GM23338 (cell line): ENCODE measurements around the gene DOCK10. TPM values are rescaled to one million over a fixed set of nuclear protein-coding genes. Genes with fewer than 3 reads are reported as not detected.

Experiments
- ATAC-seq: fragments of 200-7000 bp; cut with Tn5 transposase; 3 replicates; pipeline ENCODE4 v1.9.1; 2020
- DNase-seq: peaks from one replicate; pipeline ENCODE4 v3.0.0-alpha.2; 2015; ENCODE audit warnings: low spot score
- H2AFZ ChIP-seq: fragments of 200-600 bp; sonication (generic); 2 replicates; pipeline ENCODE4 v1.8.0; 2016; ENCODE audit warnings: antibody characterized with exemption, mild to moderate bottlenecking, moderate library complexity
- H3F3A ChIP-seq: fragments of 200-600 bp; sonication (generic); replicated peaks from 2 replicates; pipeline ENCODE4 v1.8.0; 2017; ENCODE audit warnings: antibody characterized with exemption, mixed run types, low read depth
- H3K27ac ChIP-seq: fragments of 200-600 bp; sonication (generic); 2 replicates; pipeline ENCODE4 v1.6.1; 2016; ENCODE audit warnings: low read depth
- H3K27me3 ChIP-seq: fragments of 200-600 bp; sonication (generic); 2 replicates; pipeline ENCODE4 v1.8.0; 2016; ENCODE audit warnings: mild to moderate bottlenecking, mixed run types, moderate library complexity; ENCODE audit not compliant: insufficient read depth
- H3K36me3 ChIP-seq: fragments of 200-600 bp; sonication (generic); 2 replicates; pipeline ENCODE4 v1.8.0; 2016; ENCODE audit warnings: mild to moderate bottlenecking; ENCODE audit not compliant: insufficient read depth
- H3K4me1 ChIP-seq: fragments of 200-600 bp; sonication (generic); 2 replicates; pipeline ENCODE4 v1.8.0; 2016; ENCODE audit warnings: mild to moderate bottlenecking, moderate library complexity; ENCODE audit not compliant: insufficient read depth
- H3K4me2 ChIP-seq: fragments of 200-600 bp; sonication (generic); 2 replicates; pipeline ENCODE4 v1.7.1; 2017; ENCODE audit warnings: mixed run types
- H3K4me3 ChIP-seq: fragments of 200-600 bp; sonication (generic); 2 replicates; pipeline ENCODE4 v1.6.1; 2016; ENCODE audit warnings: mixed run types
- H3K79me2 ChIP-seq: fragments of 200-600 bp; sonication (generic); replicated peaks from 2 replicates; pipeline ENCODE4 v1.8.0; 2017; ENCODE audit warnings: mild to moderate bottlenecking; ENCODE audit not compliant: insufficient read depth
- H3K9me2 ChIP-seq: fragments of 200-600 bp; sonication (generic); 2 replicates; pipeline ENCODE4 v1.8.0; 2017; ENCODE audit not compliant: insufficient read depth
- H4K20me1 ChIP-seq: fragments of 200-600 bp; sonication (generic); replicated peaks from 2 replicates; pipeline ENCODE4 v1.8.0; 2017; ENCODE audit warnings: mild to moderate bottlenecking; ENCODE audit not compliant: insufficient read depth
- H3K27ac Mint-ChIP-seq: 2 replicates; pipeline ENCODE4 v1.8.0; 2020; ENCODE audit warnings: inconsistent platforms, mild to moderate bottlenecking, moderate library complexity, mixed read lengths
- H3K27me3 Mint-ChIP-seq: 3 replicates; pipeline ENCODE4 v1.8.0; 2022; ENCODE audit warnings: low read depth, mild to moderate bottlenecking, moderate library complexity, mixed read lengths, inconsistent platforms; ENCODE audit not compliant: insufficient read depth, poor library complexity
- H3K36me3 Mint-ChIP-seq: 3 replicates; pipeline ENCODE4 v1.8.0; 2021; ENCODE audit warnings: low read depth, mild to moderate bottlenecking, inconsistent platforms, moderate library complexity, mixed read lengths
- H3K4me1 Mint-ChIP-seq: 3 replicates; pipeline ENCODE4 v1.8.0; 2020; ENCODE audit warnings: mild to moderate bottlenecking, inconsistent platforms, mixed read lengths
- H3K4me3 Mint-ChIP-seq: 3 replicates; pipeline ENCODE4 v1.8.0; 2021; ENCODE audit warnings: moderate library complexity, mild to moderate bottlenecking, inconsistent platforms, mixed read lengths
- H3K9me3 Mint-ChIP-seq: 3 replicates; pipeline ENCODE4 v1.8.0; 2020; ENCODE audit warnings: moderate library complexity, mild to moderate bottlenecking, inconsistent platforms, mixed read lengths
- NANOG ChIP-seq: IDR thresholded peaks from 2 replicates; pipeline ENCODE4 v1.6.1; 2016; ENCODE audit warnings: antibody characterized with exemption, borderline replicate concordance
- ZNF114 ChIP-seq: fragments of 250-450 bp; sonication (Bioruptor Pico); IDR thresholded peaks from 2 replicates; pipeline ENCODE4 v1.5.0; 2020; ENCODE audit warnings: mild to moderate bottlenecking, moderate library complexity
- ZNF331 ChIP-seq: fragments of 250-450 bp; sonication (Bioruptor Pico); IDR thresholded peaks from 2 replicates; pipeline ENCODE4 v1.5.0; 2020; ENCODE audit warnings: low read depth, mild to moderate bottlenecking, moderate library complexity
- polyA plus RNA-seq: library from polyadenylated mRNA; unstranded; fragments of >200 nt; fragmentation: Nextera tagmentation; extraction: Ambion mirVana; gene quantifications from 2 replicates; pipeline ENCODE4 v1.2.1, GENCODE V29; 2016
- total RNA-seq: library from RNA; depleted of rRNA; stranded (reverse); fragments of >200 nt; shearing (Covaris generic); gene quantifications from 2 replicates; pipeline ENCODE4 v1.2.3, GENCODE V29; 2014
- TF ChIP-seq, protein P1 (sequence below): IDR thresholded peaks from one replicate; pipeline ENCODE4 v1.6.1; 2018; ENCODE audit warnings: antibody characterized with exemption; ENCODE audit not compliant: unreplicated experiment
- TF ChIP-seq, protein P2 (sequence below): fragments of 250-450 bp; sonication (Bioruptor Pico); IDR thresholded peaks from 2 replicates; pipeline ENCODE4 v1.5.0; 2020; ENCODE audit warnings: mild to moderate bottlenecking, moderate library complexity

DOCK10 gene
- total and polyA plus RNA-seq, 2 experiments from 2014 or later = 1.0 to 1.7 TPM

DNA sequence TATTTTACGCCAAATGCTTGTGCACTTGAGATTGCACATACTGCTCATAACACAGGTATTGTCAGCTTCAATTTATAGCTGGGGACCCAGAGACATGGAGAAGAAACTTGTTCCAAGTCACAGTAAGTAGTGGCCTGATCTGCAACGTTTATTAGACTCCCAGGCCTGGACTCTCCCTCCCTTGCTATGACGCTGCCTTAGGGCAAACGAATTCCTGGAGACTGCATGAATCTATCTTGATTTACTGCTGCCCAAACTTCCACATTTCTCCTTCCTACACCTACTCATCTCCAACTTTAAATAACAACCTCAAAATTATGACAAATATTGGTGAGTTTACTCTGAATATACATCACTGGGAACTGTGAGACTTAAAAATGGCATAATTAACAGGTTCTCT lies 181.0 kb downstream of the DOCK10 start:
- H3K79me2 ChIP-seq = no peaks in the 10 kb centered on the region
- no peak overlapping the region for H3K27ac ChIP-seq
- DNase-seq = no peak
- no peaks in the 10 kb centered on the region for H3K9me2 ChIP-seq
- no peaks in the 10 kb centered on the region for H3K4me1 ChIP-seq
- no peaks in the 10 kb centered on the region for H3K36me3 Mint-ChIP-seq
- H3K27me3 Mint-ChIP-seq = no peaks in the 10 kb centered on the region
- H3K36me3 ChIP-seq = no peaks in the 10 kb centered on the region
- no peak overlapping the region for H3K4me3 ChIP-seq
- H3K4me3 Mint-ChIP-seq = no peak overlapping the region
- H3K4me1 Mint-ChIP-seq = no peaks in the 10 kb centered on the region
- no peak overlapping the region for H3K27ac Mint-ChIP-seq
- H3K4me2 ChIP-seq = no peak overlapping the region
- TF ChIP-seq ZNF114 (CRISPR knock-in tag) (no peak), NANOG (no peak), ZNF331 (no peak)
- TF ChIP-seq, protein P1, sequence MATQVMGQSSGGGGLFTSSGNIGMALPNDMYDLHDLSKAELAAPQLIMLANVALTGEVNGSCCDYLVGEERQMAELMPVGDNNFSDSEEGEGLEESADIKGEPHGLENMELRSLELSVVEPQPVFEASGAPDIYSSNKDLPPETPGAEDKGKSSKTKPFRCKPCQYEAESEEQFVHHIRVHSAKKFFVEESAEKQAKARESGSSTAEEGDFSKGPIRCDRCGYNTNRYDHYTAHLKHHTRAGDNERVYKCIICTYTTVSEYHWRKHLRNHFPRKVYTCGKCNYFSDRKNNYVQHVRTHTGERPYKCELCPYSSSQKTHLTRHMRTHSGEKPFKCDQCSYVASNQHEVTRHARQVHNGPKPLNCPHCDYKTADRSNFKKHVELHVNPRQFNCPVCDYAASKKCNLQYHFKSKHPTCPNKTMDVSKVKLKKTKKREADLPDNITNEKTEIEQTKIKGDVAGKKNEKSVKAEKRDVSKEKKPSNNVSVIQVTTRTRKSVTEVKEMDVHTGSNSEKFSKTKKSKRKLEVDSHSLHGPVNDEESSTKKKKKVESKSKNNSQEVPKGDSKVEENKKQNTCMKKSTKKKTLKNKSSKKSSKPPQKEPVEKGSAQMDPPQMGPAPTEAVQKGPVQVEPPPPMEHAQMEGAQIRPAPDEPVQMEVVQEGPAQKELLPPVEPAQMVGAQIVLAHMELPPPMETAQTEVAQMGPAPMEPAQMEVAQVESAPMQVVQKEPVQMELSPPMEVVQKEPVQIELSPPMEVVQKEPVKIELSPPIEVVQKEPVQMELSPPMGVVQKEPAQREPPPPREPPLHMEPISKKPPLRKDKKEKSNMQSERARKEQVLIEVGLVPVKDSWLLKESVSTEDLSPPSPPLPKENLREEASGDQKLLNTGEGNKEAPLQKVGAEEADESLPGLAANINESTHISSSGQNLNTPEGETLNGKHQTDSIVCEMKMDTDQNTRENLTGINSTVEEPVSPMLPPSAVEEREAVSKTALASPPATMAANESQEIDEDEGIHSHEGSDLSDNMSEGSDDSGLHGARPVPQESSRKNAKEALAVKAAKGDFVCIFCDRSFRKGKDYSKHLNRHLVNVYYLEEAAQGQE = no peak
- TF ChIP-seq, protein P2, sequence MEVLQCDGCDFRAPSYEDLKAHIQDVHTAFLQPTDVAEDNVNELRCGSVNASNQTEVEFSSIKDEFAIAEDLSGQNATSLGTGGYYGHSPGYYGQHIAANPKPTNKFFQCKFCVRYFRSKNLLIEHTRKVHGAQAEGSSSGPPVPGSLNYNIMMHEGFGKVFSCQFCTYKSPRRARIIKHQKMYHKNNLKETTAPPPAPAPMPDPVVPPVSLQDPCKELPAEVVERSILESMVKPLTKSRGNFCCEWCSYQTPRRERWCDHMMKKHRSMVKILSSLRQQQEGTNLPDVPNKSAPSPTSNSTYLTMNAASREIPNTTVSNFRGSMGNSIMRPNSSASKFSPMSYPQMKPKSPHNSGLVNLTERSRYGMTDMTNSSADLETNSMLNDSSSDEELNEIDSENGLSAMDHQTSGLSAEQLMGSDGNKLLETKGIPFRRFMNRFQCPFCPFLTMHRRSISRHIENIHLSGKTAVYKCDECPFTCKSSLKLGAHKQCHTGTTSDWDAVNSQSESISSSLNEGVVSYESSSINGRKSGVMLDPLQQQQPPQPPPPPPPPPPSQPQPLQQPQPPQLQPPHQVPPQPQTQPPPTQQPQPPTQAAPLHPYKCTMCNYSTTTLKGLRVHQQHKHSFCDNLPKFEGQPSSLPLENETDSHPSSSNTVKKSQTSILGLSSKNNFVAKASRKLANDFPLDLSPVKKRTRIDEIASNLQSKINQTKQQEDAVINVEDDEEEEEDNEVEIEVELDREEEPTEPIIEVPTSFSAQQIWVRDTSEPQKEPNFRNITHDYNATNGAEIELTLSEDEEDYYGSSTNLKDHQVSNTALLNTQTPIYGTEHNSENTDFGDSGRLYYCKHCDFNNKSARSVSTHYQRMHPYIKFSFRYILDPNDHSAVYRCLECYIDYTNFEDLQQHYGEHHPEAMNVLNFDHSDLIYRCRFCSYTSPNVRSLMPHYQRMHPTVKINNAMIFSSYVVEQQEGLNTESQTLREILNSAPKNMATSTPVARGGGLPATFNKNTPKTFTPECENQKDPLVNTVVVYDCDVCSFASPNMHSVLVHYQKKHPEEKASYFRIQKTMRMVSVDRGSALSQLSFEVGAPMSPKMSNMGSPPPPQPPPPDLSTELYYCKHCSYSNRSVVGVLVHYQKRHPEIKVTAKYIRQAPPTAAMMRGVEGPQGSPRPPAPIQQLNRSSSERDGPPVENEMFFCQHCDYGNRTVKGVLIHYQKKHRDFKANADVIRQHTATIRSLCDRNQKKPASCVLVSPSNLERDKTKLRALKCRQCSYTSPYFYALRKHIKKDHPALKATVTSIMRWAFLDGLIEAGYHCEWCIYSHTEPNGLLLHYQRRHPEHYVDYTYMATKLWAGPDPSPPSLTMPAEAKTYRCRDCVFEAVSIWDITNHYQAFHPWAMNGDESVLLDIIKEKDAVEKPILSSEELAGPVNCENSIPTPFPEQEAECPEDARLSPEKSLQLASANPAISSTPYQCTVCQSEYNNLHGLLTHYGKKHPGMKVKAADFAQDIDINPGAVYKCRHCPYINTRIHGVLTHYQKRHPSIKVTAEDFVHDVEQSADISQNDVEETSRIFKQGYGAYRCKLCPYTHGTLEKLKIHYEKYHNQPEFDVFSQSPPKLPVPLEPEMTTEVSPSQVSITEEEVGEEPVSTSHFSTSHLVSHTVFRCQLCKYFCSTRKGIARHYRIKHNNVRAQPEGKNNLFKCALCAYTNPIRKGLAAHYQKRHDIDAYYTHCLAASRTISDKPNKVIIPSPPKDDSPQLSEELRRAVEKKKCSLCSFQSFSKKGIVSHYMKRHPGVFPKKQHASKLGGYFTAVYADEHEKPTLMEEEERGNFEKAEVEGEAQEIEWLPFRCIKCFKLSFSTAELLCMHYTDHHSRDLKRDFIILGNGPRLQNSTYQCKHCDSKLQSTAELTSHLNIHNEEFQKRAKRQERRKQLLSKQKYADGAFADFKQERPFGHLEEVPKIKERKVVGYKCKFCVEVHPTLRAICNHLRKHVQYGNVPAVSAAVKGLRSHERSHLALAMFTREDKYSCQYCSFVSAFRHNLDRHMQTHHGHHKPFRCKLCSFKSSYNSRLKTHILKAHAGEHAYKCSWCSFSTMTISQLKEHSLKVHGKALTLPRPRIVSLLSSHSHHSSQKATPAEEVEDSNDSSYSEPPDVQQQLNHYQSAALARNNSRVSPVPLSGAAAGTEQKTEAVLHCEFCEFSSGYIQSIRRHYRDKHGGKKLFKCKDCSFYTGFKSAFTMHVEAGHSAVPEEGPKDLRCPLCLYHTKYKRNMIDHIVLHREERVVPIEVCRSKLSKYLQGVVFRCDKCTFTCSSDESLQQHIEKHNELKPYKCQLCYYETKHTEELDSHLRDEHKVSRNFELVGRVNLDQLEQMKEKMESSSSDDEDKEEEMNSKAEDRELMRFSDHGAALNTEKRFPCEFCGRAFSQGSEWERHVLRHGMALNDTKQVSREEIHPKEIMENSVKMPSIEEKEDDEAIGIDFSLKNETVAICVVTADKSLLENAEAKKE (CRISPR knock-in tag) = no peak
- no peak for ATAC-seq
- H3K27me3 ChIP-seq = no peaks in the 10 kb centered on the region
- no peak overlapping the region for H2AFZ ChIP-seq
- no peaks in the 10 kb centered on the region for H3K9me3 Mint-ChIP-seq
- H4K20me1 ChIP-seq = no peaks in the 10 kb centered on the region
- H3F3A ChIP-seq = no peaks in the 10 kb centered on the region
